Naive thymus-derived CD4-positive, alpha-beta T cell (primary cell): ENCODE results near the gene SPN. TPM values are rescaled to one million over a fixed set of nuclear protein-coding genes. Genes with fewer than 3 reads are reported as not detected.
"Not testable (repeated sequence)": the region's sequence is repeated elsewhere in the genome, so short reads cannot be mapped to it uniquely, and the experiment has no call there.

Experiments
- ATAC-seq: fragments of 150-1000 bp; cut with Tn5 transposase; 2 replicates; pipeline ENCODE4 v1.10.0; 2021; ENCODE audit warnings: mild to moderate bottlenecking, moderate library complexity
- CTCF ChIA-PET: fragments of 350-600 bp; sonication (Branson Sonifier 250); formaldehyde crosslinking; loops from one replicate; lab custom pipeline; 2021; ENCODE audit warnings: antibody characterized with exemption; lab: Charles Lee
- POLR2A ChIA-PET: fragments of 350-600 bp; sonication (Branson Sonifier 250); formaldehyde crosslinking; loops from one replicate; lab custom pipeline; 2021; ENCODE audit warnings: antibody characterized with exemption, inconsistent platforms; lab: Charles Lee
- DNase-seq, 9 donors: peaks; one replicate each; pipeline versions ENCODE4 v3.0.0 to v3.0.0-alpha.2; 2020 to 2022; ENCODE audit warnings: mixed read lengths in 1 of 9
- H3K27ac ChIP-seq: one replicate; pipeline ENCODE4 v1.7.0; 2013; ENCODE audit warnings: mild to moderate bottlenecking, low read depth, low read length, moderate library complexity
- H3K27me3 ChIP-seq, 2 donors: one replicate each; pipeline ENCODE4 v1.7.0; 2013; ENCODE audit warnings: low read length in 2 of 2, mild to moderate bottlenecking in 2 of 2, moderate library complexity in 2 of 2; ENCODE audit not compliant: control insufficient read depth in 2 of 2, insufficient read depth in 2 of 2
- H3K36me3 ChIP-seq, 3 experiments: 1 replicate in 2 of 3; 2 replicates in 1 of 3; pipeline ENCODE4 v1.7.0; 2013; ENCODE audit warnings: low read length in 3 of 3, mild to moderate bottlenecking in 3 of 3, moderate library complexity in 1 of 3; ENCODE audit not compliant: insufficient read depth in 3 of 3, control insufficient read depth in 2 of 3
- H3K4me1 ChIP-seq, 2 donors: one replicate each; pipeline ENCODE4 v1.7.0; 2013; ENCODE audit warnings: low read length in 2 of 2, mild to moderate bottlenecking in 2 of 2, moderate library complexity in 1 of 2; ENCODE audit not compliant: control insufficient read depth in 2 of 2, insufficient read depth in 2 of 2
- H3K4me3 ChIP-seq: 2 replicates; pipeline ENCODE4 v1.7.0; 2013; ENCODE audit warnings: mild to moderate bottlenecking, low read length
- H3K9me3 ChIP-seq, 3 experiments: 1 replicate in 2 of 3; 2 replicates in 1 of 3; pipeline ENCODE4 v1.7.0; 2013; ENCODE audit warnings: low read length in 3 of 3; ENCODE audit not compliant: control insufficient read depth in 2 of 3
- H3K27ac Mint-ChIP-seq, 9 donors: one replicate each; pipeline ENCODE4 v1.8.0; 2020 to 2022; ENCODE audit warnings: mixed read lengths in 9 of 9, mild to moderate bottlenecking in 8 of 9, moderate library complexity in 5 of 9, inconsistent platforms in 2 of 9
- H3K27me3 Mint-ChIP-seq, 5 donors: one replicate each; pipeline ENCODE4 v1.8.0; 2021 to 2022; ENCODE audit warnings: mixed read lengths in 5 of 5, mild to moderate bottlenecking in 1 of 5
- H3K36me3 Mint-ChIP-seq, 5 donors: one replicate each; pipeline ENCODE4 v1.8.0; 2020 to 2022; ENCODE audit warnings: mixed read lengths in 5 of 5, mild to moderate bottlenecking in 3 of 5, inconsistent platforms in 1 of 5
- H3K4me1 Mint-ChIP-seq, 7 donors: one replicate each; pipeline ENCODE4 v1.8.0; 2020 to 2022; ENCODE audit warnings: mixed read lengths in 7 of 7, mild to moderate bottlenecking in 3 of 7, inconsistent platforms in 1 of 7
- H3K4me3 Mint-ChIP-seq, 10 donors: one replicate each; pipeline ENCODE4 v1.8.0; 2020 to 2022; ENCODE audit warnings: mild to moderate bottlenecking in 10 of 10, mixed read lengths in 10 of 10, moderate library complexity in 6 of 10, inconsistent platforms in 2 of 10
- H3K9me3 Mint-ChIP-seq, 11 donors: one replicate each; pipeline ENCODE4 v1.8.0; 2020 to 2022; ENCODE audit warnings: mixed read lengths in 11 of 11, mild to moderate bottlenecking in 4 of 11, inconsistent platforms in 1 of 11, moderate library complexity in 1 of 11
- intact Hi-C, 2 donors: fragments of 100-400 bp; cut with micrococcal nuclease; formaldehyde crosslinking; loops; one replicate each; pipeline ENCODE4 v1.15.1; 2023
- polyA plus RNA-seq, 2 donors: library from polyadenylated mRNA; unstranded; fragments of 300-500 nt; fragmentation: Illumina TruSeq; gene quantifications; one replicate each; pipeline ENCODE4 v1.2.3, GENCODE V29; 2021
- total RNA-seq, 6 experiments: library from RNA in 5 of 6; stranded (reverse) in 5 of 6; gene quantifications; 1 replicate in 5 of 6; 2 replicates in 1 of 6; pipeline ENCODE4 v1.2.3 and lab custom pipeline; 2021 to 2026

SPN gene
- total and polyA plus RNA-seq, 7 experiments from 2014 or later: 79.5 to 333 (median 124) TPM

- H3K4me3 Mint-ChIP-seq: peak overlapping the region; percentile 91 to 99 (median 98)
- Histone ChIP-seq H3K4me1 (peaks cover 28 to 45% of the 10 kb centered on the region in 2 donors), H3K36me3 (no peaks in the 10 kb centered on the region), H3K4me3 (peak overlapping the region; percentile 95), H3K27ac (peak overlapping the region; percentile 94), H3K9me3 (no peaks in the 10 kb centered on the region), H3K27me3 (no peaks in the 10 kb centered on the region)
- peaks cover 0 to 44% (median 10%) of the 10 kb centered on the region in 5 donors for H3K36me3 Mint-ChIP-seq
- intact Hi-C loops: loop anchor here (1.0 kb wide), 2 partner anchors 14 to 67 kb away; no protein-coding TSS in a partner anchor
- H3K27me3 Mint-ChIP-seq: no peaks in the 10 kb centered on the region
- CTCF ChIA-PET: interaction anchor here (1.2 to 1.5 kb wide), 2 partner anchors 21 to 37 kb away, joined by 4 to 5 read pairs; no protein-coding TSS in a partner anchor
- DNase-seq (peak in 8 of 9 donors; percentile 29 to 60 (median 42)), ATAC-seq (peak; percentile 36)
- peak overlapping the region; percentile 90 to 99 (median 98) for H3K27ac Mint-ChIP-seq
- peaks cover 0 to 5% (median 0%) of the 10 kb centered on the region in 11 donors for H3K9me3 Mint-ChIP-seq
- POLR2A ChIA-PET: interaction anchor here (0.6 to 1.8 kb wide), 9 partner anchors 11 to 403 kb away, joined by 3 to 7 read pairs (median 3); partner anchors contain the start of genes ALDOA, KCTD13 and QPRT
- peaks cover 39 to 74% (median 54%) of the 10 kb centered on the region in 7 donors for H3K4me1 Mint-ChIP-seq
Measured at GRCh38 chr16:29662729-29663015, 375 bp upstream of the SPN start.

- DNase-seq (peak in 5 of 9 donors; percentile 26 to 47 (median 41)), ATAC-seq (no peak)
- ChIA-PET POLR2A (interaction anchor here (0.6 to 1.8 kb wide), 5 partner anchors 13 to 37 kb away, joined by 3 to 13 read pairs (median 4); no protein-coding TSS in a partner anchor), CTCF (interaction anchor here (0.7 kb wide), 1 partner anchor 27 kb away, joined by 4 read pairs; no protein-coding TSS in a partner anchor)
- Histone ChIP-seq H3K4me1 (peaks cover 36 to 45% of the 10 kb centered on the region in 2 donors), H3K27me3 (no peaks in the 10 kb centered on the region), H3K27ac (peak overlapping the region; percentile 94), H3K9me3 (no peaks in the 10 kb centered on the region), H3K4me3 (peak overlapping the region; percentile 95), H3K36me3 (peaks cover 0 to 6% (median 0%) of the 10 kb centered on the region in 3 experiments)
- peaks cover 39 to 76% (median 57%) of the 10 kb centered on the region in 7 donors for H3K4me1 Mint-ChIP-seq
- H3K27ac Mint-ChIP-seq: peak overlapping the region; percentile 90 to 99 (median 98)
- H3K27me3 Mint-ChIP-seq: no peaks in the 10 kb centered on the region
- H3K4me3 Mint-ChIP-seq: peak overlapping the region; percentile 91 to 99 (median 98)
- intact Hi-C loops: loop anchor here (1.0 to 2.0 kb wide), 4 partner anchors 13 to 69 kb away; no protein-coding TSS in a partner anchor
- peaks cover 0 to 5% (median 0%) of the 10 kb centered on the region in 11 donors for H3K9me3 Mint-ChIP-seq
- H3K36me3 Mint-ChIP-seq: peaks cover 0 to 47% (median 10%) of the 10 kb centered on the region in 5 donors
Measured at GRCh38 chr16:29663807-29664090, 702 bp downstream of the SPN start.

- H3K9me3 ChIP-seq: no peaks in the 10 kb centered on the region
- peaks cover 0 to 6% (median 0%) of the 10 kb centered on the region in 3 experiments for H3K36me3 ChIP-seq
- Mint-ChIP-seq H3K36me3 (peaks cover 0 to 47% (median 10%) of the 10 kb centered on the region in 5 donors), H3K9me3 (peaks cover 0 to 5% (median 0%) of the 10 kb centered on the region in 11 donors), H3K4me1 (peaks cover 39 to 70% (median 57%) of the 10 kb centered on the region in 7 donors), H3K4me3 (peak overlapping the region; percentile 91 to 99 (median 98)), H3K27me3 (no peaks in the 10 kb centered on the region), H3K27ac (peak overlapping the region; percentile 90 to 99 (median 98))
- H3K4me3 ChIP-seq: peak overlapping the region; percentile 95
- H3K27me3 ChIP-seq: no peaks in the 10 kb centered on the region
- CTCF ChIA-PET: interaction anchor here (0.7 kb wide), 1 partner anchor 26 kb away, joined by 4 read pairs; no protein-coding TSS in a partner anchor
- POLR2A ChIA-PET: interaction anchor here (0.5 to 3.0 kb wide), 12 partner anchors 11 to 351 kb away, joined by 3 to 16 read pairs (median 3); partner anchors contain the start of gene PAGR1
- ATAC-seq (peak; percentile 43), DNase-seq (peak in 8 of 9 donors; percentile 33 to 60 (median 48))
- intact Hi-C loops: loop anchor here (1.0 to 2.0 kb wide), 2 partner anchors 52 to 70 kb away; no protein-coding TSS in a partner anchor
- H3K27ac ChIP-seq: peak overlapping the region; percentile 94
- peaks cover 36 to 45% of the 10 kb centered on the region in 2 donors for H3K4me1 ChIP-seq
Measured at GRCh38 chr16:29664091-29664921, 1.3 kb downstream of the SPN start.

DNA sequence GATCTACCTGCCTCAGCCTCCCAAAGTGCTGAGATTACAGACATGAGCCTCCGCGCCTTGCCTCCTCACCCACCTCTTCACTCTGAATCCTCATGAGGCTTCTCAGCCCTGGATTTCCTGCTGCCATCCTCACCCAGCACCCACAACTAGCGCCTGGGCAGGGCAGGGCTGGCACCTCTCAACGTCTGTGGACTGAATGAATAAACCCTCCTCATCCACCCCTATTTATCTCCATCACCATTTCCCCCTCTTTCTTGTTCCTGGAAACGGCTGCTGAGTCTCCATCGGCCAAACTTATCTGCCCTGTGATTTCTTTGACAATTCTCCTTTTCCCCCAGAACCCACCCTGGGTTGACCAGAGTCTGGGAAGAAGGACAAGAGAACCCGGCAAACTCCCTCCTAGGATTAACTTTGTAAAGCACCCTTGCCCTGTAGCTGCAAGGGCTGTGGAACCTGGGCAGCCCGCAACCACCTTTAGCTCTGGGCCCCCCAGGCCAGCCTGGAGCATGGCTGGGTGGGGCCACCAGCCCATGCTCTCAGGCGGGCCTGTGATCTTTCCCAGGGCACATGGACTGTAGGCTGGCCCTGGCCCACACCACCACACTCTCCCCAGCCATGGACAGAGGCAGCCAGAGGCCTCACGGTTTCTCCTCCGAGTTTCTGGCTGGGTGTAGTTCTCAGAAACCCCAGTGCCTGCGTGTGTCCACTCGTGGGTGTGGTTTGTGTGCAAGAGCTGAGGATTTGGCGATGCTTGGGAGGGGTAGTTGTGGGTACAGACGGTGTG is 2.4 kb downstream of the SPN start:
- intact Hi-C loops: loop anchor here in 1 of 2 donors (2.0 kb wide), 1 partner anchor 53 kb away; no protein-coding TSS in a partner anchor
- DNase-seq (peak in 7 of 9 donors; percentile 26 to 46 (median 33)), ATAC-seq (peak; percentile 9)
- H3K36me3 ChIP-seq: peaks cover 0 to 6% (median 0%) of the 10 kb centered on the region in 3 experiments
- H3K4me3 ChIP-seq: peak overlapping the region; percentile 95
- peak overlapping the region; percentile 90 to 99 (median 98) for H3K27ac Mint-ChIP-seq
- POLR2A ChIA-PET: interaction anchor here (0.6 to 3.0 kb wide), 14 partner anchors 7 to 308 kb away, joined by 3 to 16 read pairs (median 3); partner anchors contain the start of genes PAGR1 and TAOK2
- H3K27me3 Mint-ChIP-seq: no peaks in the 10 kb centered on the region
- CTCF ChIA-PET: interaction anchor here (0.6 to 0.7 kb wide), 2 partner anchors 261 to 279 kb away, joined by 3 read pairs; partner anchors contain the start of gene KCTD13
- peaks cover 0 to 47% (median 10%) of the 10 kb centered on the region in 5 donors for H3K36me3 Mint-ChIP-seq
- peak overlapping the region; percentile 94 for H3K27ac ChIP-seq
- H3K4me3 Mint-ChIP-seq: peak overlapping the region; percentile 91 to 99 (median 98)
- H3K4me1 ChIP-seq: peaks cover 36 to 41% of the 10 kb centered on the region in 2 donors
- no peaks in the 10 kb centered on the region for H3K27me3 ChIP-seq
- peaks cover 32 to 66% (median 58%) of the 10 kb centered on the region in 7 donors for H3K4me1 Mint-ChIP-seq
- H3K9me3 ChIP-seq: no peaks in the 10 kb centered on the region
- peaks cover 0 to 5% (median 0%) of the 10 kb centered on the region in 11 donors for H3K9me3 Mint-ChIP-seq

DNA sequence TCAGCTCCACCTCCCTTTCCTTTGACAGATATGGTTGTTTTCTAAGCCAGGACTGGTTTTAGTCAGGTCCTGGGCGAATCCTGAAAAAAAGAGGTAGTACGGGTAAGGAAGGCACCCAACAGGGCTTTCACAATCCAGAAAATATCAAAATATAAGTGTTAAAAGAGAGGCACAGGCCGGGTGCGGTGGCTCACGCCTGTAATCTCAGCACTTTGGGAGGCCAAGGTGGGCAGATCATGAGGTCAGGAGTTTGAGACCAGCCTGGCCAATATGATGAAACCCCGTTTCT is 4.2 kb downstream of the SPN start:
- Histone ChIP-seq H3K4me1 (peaks cover 24 to 26% of the 10 kb centered on the region in 2 donors), H3K4me3 (peak overlapping the region; percentile 95), H3K36me3 (peaks cover 0 to 10% (median 0%) of the 10 kb centered on the region in 3 experiments), H3K27ac (peak overlapping the region; percentile 94)
- H3K4me1 Mint-ChIP-seq: peaks cover 28 to 57% (median 53%) of the 10 kb centered on the region in 7 donors
- ATAC-seq, DNase-seq, H3K9me3 ChIP-seq, intact Hi-C loops, H3K9me3 Mint-ChIP-seq, H3K27me3 Mint-ChIP-seq, H3K27me3 ChIP-seq: not testable (repeated sequence)
- ChIA-PET CTCF (interaction anchor here (1.2 kb wide), 1 partner anchor 13 kb away, joined by 7 read pairs; the partner anchor contains the start of gene QPRT), POLR2A (interaction anchor here (0.7 to 3.0 kb wide), 5 partner anchors 8 to 193 kb away, joined by 3 to 16 read pairs (median 5); partner anchors contain the start of gene QPRT)
- H3K4me3 Mint-ChIP-seq: peak overlapping the region; percentile 91 to 99 (median 98)
- peak overlapping the region in 8 of 9 donors; percentile 90 to 99 (median 98) for H3K27ac Mint-ChIP-seq
- H3K36me3 Mint-ChIP-seq: peaks cover 0 to 50% (median 13%) of the 10 kb centered on the region in 5 donors
